GF-D8 (cell line): Measurements from ENCODE around the gene ZSWIM3.
A peak's percentile ranks its signal among the peaks of the same experiment; 100 is the strongest.
"Not testable (repeated sequence)": the region's sequence is repeated elsewhere in the genome, so short reads cannot be mapped to it uniquely, and the experiment has no call there.

Experiments used
- DNase-seq: peaks from one replicate; lab custom pipeline; 2025; lab: John Stamatoyannopoulos, UW

The ZSWIM3 gene

GRCh38 chr20:45857114-45857881 lies at the start of gene ZSWIM3, which contains the start of gene ACOT8:
TSS of gene ZSWIM3 (plus strand) at chr20:45857614. CDS start at chr20:45857826, 212 bp downstream.
TSS of gene ACOT8 (minus strand) at chr20:45857392. CDS start at chr20:45857315, 77 bp downstream.
- peak; percentile 99 for DNase-seq

- no peak for DNase-seq
Measured at GRCh38 chr20:45810191-45810970, 47.0 kb upstream of the ZSWIM3 start.

- DNase-seq = peak; percentile 69
Measured at GRCh38 chr20:45812157-45813005, 45.0 kb upstream of the ZSWIM3 start, which contains the start of gene UBE2C. TSS of gene UBE2C (plus strand) at chr20:45812644. CDS start at chr20:45812696, 52 bp downstream.

GRCh38 chr20:45813006-45813340 lies 44.4 kb upstream of the ZSWIM3 start:
- no peak for DNase-seq

- no peak for DNase-seq
Measured at GRCh38 chr20:45813489-45813888, 43.9 kb upstream of the ZSWIM3 start.

- DNase-seq = no peak
Measured at GRCh38 chr20:45814314-45814713, 43.1 kb upstream of the ZSWIM3 start.

- DNase-seq = no peak
Measured at GRCh38 chr20:45816951-45817350, 40.5 kb upstream of the ZSWIM3 start.

GRCh38 chr20:45817376-45818194 lies 39.8 kb upstream of the ZSWIM3 start:
- DNase-seq = no peak

GRCh38 chr20:45818239-45818638 lies 39.2 kb upstream of the ZSWIM3 start:
- DNase-seq = no peak

- DNase-seq = no peak
Measured at GRCh38 chr20:45819466-45819865, 37.9 kb upstream of the ZSWIM3 start.

- DNase-seq = no peak
Measured at GRCh38 chr20:45821947-45822346, 35.5 kb upstream of the ZSWIM3 start.

- no peak for DNase-seq
Measured at GRCh38 chr20:45822857-45823256, 34.6 kb upstream of the ZSWIM3 start.

GRCh38 chr20:45823949-45824835 lies 33.2 kb upstream of the ZSWIM3 start:
- no peak for DNase-seq

- no peak for DNase-seq
Measured at GRCh38 chr20:45826381-45827019, 30.9 kb upstream of the ZSWIM3 start.

- no peak for DNase-seq
Measured at GRCh38 chr20:45827030-45827652, 30.3 kb upstream of the ZSWIM3 start, which contains the start of gene TNNC2. TSS of gene TNNC2 (minus strand) at chr20:45827312. CDS start at chr20:45827248, 64 bp downstream.

- DNase-seq = no peak
Measured at GRCh38 chr20:45827712-45828111, 29.7 kb upstream of the ZSWIM3 start.

GRCh38 chr20:45828589-45828988 lies 28.8 kb upstream of the ZSWIM3 start:
- DNase-seq = no peak

- DNase-seq = not testable (repeated sequence)
Measured at GRCh38 chr20:45829673-45830106, 27.7 kb upstream of the ZSWIM3 start.

GRCh38 chr20:45832619-45833018 lies 24.8 kb upstream of the ZSWIM3 start:
- no peak for DNase-seq
